ENCODE data around the gene ADARB1.

The ADARB1 gene

DNA sequence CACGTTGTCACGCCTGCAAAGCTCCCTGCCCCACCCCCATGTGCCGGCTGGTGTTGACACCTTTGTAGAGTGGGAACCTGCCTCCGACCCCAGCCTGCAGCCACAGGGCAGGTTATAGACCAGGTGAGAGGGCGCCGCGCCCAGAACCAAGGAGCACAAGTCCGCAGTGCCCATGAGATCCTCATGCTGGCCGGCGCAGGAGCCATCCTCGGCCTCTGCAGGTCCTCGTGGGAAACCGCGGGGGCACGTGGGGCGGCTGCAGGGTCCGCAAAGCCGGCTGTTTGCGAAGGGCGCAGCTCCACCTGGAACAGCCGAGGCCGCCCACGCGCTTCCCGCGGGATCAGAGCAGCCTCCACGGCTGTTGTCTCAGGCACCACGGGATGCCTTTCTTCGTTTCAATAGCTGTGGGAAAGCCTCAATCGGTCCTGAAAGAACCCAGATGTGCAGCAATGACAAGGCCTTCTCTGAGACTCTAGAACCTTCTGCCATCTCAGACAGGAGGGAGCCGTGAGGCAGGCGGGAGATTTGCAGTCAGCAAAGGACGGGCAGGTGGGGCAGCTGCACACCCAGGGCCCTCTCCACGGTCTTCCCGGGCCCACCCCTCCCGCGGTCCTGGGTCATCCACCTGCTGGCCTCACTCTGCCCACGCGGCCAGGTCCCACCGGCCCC lies 183.4 kb downstream of the ADARB1 start:
- no peak overlapping the region for H3K27ac ChIP-seq (ENCODE audit: insufficient read depth, low read length, poor library complexity, severe bottlenecking)
- no peaks in the 10 kb centered on the region for H3K36me3 ChIP-seq (ENCODE audit: control insufficient read depth, insufficient read depth, low read length)
- H3K4me3 ChIP-seq (ENCODE audit: insufficient read depth, low read depth, low read length, poor library complexity, severe bottlenecking): no peak overlapping the region

GRCh38 chr21:45258466-45258865 lies 184.1 kb downstream of the ADARB1 start:
- no peaks in the 10 kb centered on the region for H3K27me3 ChIP-seq (replicated peaks; ENCODE audit: control insufficient read depth, insufficient read depth, low read length, poor library complexity, severe bottlenecking)
- H3K4me3 ChIP-seq (ENCODE audit: insufficient read depth, low read depth, low read length, poor library complexity, severe bottlenecking): no peak overlapping the region
- H3K36me3 ChIP-seq (ENCODE audit: control insufficient read depth, insufficient read depth, low read length): peaks cover 4% of the 10 kb centered on the region
- DNase-seq: no peak
- no peak overlapping the region for H3K27ac ChIP-seq (ENCODE audit: insufficient read depth, low read length, poor library complexity, severe bottlenecking)
- H3K9me3 ChIP-seq (ENCODE audit: control insufficient read depth, low read length): no peaks in the 10 kb centered on the region
- peaks cover 14% of the 10 kb centered on the region for H3K4me1 ChIP-seq (ENCODE audit: control insufficient read depth, insufficient read depth, low read length, poor library complexity, severe bottlenecking)

More for the DNA sequence above, 183.4 kb downstream of the ADARB1 start:
- H3K4me1 ChIP-seq (ENCODE audit: control insufficient read depth, insufficient read depth, low read length, poor library complexity, severe bottlenecking): peaks cover 14% of the 10 kb centered on the region
- no peaks in the 10 kb centered on the region for H3K9me3 ChIP-seq (ENCODE audit: control insufficient read depth, low read length)
- H3K27me3 ChIP-seq (replicated peaks; ENCODE audit: control insufficient read depth, insufficient read depth, low read length, poor library complexity, severe bottlenecking): no peaks in the 10 kb centered on the region
- no peak for DNase-seq

DNA sequence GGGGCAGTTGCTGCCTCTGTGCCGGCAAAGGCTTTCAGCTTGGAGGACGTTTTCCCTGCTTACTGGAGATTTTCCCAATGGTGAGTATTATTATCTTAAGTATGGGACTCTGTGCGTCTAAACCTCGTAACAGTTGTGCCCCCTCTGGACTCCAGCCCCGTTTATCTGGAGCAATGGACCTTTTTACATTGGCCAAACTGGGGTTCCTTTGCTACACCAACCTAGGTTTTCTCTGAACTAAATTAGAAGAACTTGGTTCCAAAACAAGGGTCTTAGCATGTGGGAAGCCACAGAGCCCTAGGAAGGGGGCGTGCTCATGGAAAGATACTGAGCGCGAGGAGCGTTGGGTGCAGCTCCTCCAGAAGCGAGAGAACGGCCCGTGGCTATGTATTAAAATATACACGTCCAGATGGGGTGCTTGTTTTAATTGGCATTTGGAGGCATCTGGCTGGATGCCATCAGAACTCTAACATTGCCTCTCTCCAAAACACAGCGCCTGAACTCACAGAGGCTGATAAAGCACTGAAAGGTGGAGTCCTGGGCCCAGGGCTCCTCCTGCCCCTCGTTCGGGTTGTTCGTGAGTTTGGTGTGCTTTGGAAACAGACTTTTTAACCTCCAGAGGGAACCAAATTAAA lies 184.9 kb downstream of the ADARB1 start:
- DNase-seq: no peak
- H3K36me3 ChIP-seq (ENCODE audit: control insufficient read depth, insufficient read depth, low read length): peaks cover 13% of the 10 kb centered on the region

DNA sequence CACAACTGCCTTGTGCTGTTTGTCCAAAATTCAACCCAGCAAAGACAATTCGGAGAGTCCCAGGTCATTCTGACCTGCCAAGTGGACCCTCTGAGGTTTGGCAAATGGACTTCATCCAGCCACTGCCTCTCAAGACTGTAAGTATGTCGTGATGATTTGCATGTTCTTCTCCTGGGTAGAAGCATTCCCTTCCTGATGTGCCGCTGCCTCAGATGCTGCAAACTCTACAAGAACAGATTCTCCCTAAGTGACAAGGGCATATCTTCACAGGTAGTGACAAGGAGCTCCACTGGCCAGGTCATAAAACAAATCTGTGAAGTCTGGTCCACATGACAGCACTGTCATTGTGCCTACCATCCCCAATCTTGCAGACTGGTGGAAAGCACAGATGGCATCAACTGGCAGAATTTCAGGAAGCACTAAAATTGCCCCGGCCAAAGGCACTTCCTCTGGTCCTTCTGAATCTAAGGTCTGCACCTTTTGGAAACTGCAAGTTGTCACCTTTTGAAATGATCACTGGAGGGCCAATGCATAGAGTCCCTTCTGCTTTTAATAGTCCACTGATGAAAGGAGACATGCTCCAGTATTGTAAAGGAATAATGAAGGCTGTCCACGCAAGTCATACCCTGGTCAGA lies 185.9 kb downstream of the ADARB1 start:
- Histone ChIP-seq H3K9me3 (ENCODE audit: control insufficient read depth, low read length) (no peaks in the 10 kb centered on the region), H3K4me3 (ENCODE audit: insufficient read depth, low read depth, low read length, poor library complexity, severe bottlenecking) (no peak overlapping the region), H3K4me1 (ENCODE audit: control insufficient read depth, insufficient read depth, low read length, poor library complexity, severe bottlenecking) (peaks cover 14% of the 10 kb centered on the region), H3K36me3 (ENCODE audit: control insufficient read depth, insufficient read depth, low read length) (peaks cover 22% of the 10 kb centered on the region), H3K27me3 (replicated peaks; ENCODE audit: control insufficient read depth, insufficient read depth, low read length, poor library complexity, severe bottlenecking) (no peaks in the 10 kb centered on the region), H3K27ac (ENCODE audit: insufficient read depth, low read length, poor library complexity, severe bottlenecking) (no peak overlapping the region)
- DNase-seq: no peak

More for the DNA sequence above, 184.9 kb downstream of the ADARB1 start:
- Histone ChIP-seq H3K9me3 (ENCODE audit: control insufficient read depth, low read length) (no peaks in the 10 kb centered on the region), H3K4me3 (ENCODE audit: insufficient read depth, low read depth, low read length, poor library complexity, severe bottlenecking) (no peak overlapping the region), H3K27me3 (replicated peaks; ENCODE audit: control insufficient read depth, insufficient read depth, low read length, poor library complexity, severe bottlenecking) (no peaks in the 10 kb centered on the region), H3K27ac (ENCODE audit: insufficient read depth, low read length, poor library complexity, severe bottlenecking) (no peak overlapping the region), H3K4me1 (ENCODE audit: control insufficient read depth, insufficient read depth, low read length, poor library complexity, severe bottlenecking) (peaks cover 14% of the 10 kb centered on the region)

DNA sequence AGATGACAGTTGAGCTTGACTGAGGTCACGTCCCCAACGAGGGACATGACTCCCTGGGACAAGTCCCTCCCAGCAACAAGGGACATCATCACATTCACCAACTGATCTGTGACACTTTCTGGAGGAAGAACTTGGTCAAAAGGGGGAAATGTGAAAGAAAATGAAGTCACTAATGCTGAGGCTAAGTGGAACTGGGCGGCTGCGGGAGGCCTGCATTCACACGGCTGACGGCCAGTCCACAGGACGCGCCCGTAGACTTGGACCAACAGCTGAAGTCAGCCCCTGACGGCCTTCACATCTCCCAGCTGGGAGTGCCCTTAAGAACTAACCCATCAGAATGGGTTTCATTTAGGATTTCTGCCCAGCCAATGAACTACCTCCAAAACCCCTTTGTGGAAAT lies 186.7 kb downstream of the ADARB1 start:
- Histone ChIP-seq H3K27me3 (replicated peaks; ENCODE audit: control insufficient read depth, insufficient read depth, low read length, poor library complexity, severe bottlenecking) (no peaks in the 10 kb centered on the region), H3K4me1 (ENCODE audit: control insufficient read depth, insufficient read depth, low read length, poor library complexity, severe bottlenecking) (peaks cover 14% of the 10 kb centered on the region), H3K27ac (ENCODE audit: insufficient read depth, low read length, poor library complexity, severe bottlenecking) (no peak overlapping the region), H3K36me3 (ENCODE audit: control insufficient read depth, insufficient read depth, low read length) (peaks cover 29% of the 10 kb centered on the region), H3K4me3 (ENCODE audit: insufficient read depth, low read depth, low read length, poor library complexity, severe bottlenecking) (no peak overlapping the region), H3K9me3 (ENCODE audit: control insufficient read depth, low read length) (no peaks in the 10 kb centered on the region)
- no peak for DNase-seq

DNA sequence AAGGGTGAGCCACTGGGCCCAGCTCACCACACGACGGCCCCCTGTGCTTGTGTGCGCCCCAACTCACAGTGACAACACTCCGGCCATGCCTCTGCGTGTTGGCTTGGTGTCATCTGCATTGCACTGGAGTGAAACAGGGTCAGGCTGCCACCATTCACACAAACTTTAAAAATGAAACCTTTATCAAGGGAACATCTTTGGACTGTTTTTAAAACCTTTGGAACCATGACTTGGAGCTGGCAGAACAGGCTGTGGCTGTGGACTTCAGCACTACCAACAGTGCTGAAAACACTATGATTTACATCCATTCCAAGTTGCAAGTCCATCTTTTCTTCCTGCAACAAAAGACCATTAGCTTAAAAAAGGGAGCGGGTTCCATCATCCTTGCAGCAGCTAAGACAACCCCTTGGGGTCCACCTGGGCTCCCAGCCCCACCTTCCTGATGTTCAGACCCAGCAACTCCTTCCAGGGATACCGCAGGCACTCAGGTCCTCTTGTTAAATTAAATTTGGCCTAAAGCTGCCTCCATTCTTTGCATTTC lies 187.7 kb downstream of the ADARB1 start:
- peaks cover 6% of the 10 kb centered on the region for H3K4me1 ChIP-seq (ENCODE audit: control insufficient read depth, insufficient read depth, low read length, poor library complexity, severe bottlenecking)
- H3K36me3 ChIP-seq (ENCODE audit: control insufficient read depth, insufficient read depth, low read length): peaks cover 32% of the 10 kb centered on the region
- H3K27ac ChIP-seq (ENCODE audit: insufficient read depth, low read length, poor library complexity, severe bottlenecking): no peak overlapping the region
- no peaks in the 10 kb centered on the region for H3K27me3 ChIP-seq (replicated peaks; ENCODE audit: control insufficient read depth, insufficient read depth, low read length, poor library complexity, severe bottlenecking)
- DNase-seq: no peak
- no peaks in the 10 kb centered on the region for H3K9me3 ChIP-seq (ENCODE audit: control insufficient read depth, low read length)
- H3K4me3 ChIP-seq (ENCODE audit: insufficient read depth, low read depth, low read length, poor library complexity, severe bottlenecking): no peak overlapping the region

DNA sequence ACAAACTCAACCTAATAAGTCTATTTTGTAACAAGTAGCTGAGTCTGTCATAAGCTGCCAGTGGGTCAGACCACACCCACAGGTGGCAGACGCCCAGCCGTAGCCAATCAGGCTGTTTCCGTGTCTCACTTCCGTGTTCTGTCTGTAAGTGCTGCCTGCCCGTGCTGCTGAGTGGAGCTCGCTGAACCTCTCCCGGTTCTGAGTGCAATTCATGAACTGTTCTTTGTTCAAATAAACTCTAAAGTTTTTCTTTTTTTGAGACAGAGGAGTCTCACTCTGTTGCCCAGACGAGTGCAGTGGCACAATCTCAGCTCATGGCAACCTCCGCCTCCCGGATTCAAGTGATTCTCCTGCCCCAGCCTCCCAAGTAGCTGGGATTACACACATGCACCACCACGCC lies 188.2 kb downstream of the ADARB1 start:
- H3K27ac ChIP-seq (ENCODE audit: insufficient read depth, low read length, poor library complexity, severe bottlenecking): no peak overlapping the region
- peaks cover 6% of the 10 kb centered on the region for H3K4me1 ChIP-seq (ENCODE audit: control insufficient read depth, insufficient read depth, low read length, poor library complexity, severe bottlenecking)
- no peaks in the 10 kb centered on the region for H3K27me3 ChIP-seq (replicated peaks; ENCODE audit: control insufficient read depth, insufficient read depth, low read length, poor library complexity, severe bottlenecking)
- peaks cover 37% of the 10 kb centered on the region for H3K36me3 ChIP-seq (ENCODE audit: control insufficient read depth, insufficient read depth, low read length)
- no peak for DNase-seq
- no peaks in the 10 kb centered on the region for H3K9me3 ChIP-seq (ENCODE audit: control insufficient read depth, low read length)
- no peak overlapping the region for H3K4me3 ChIP-seq (ENCODE audit: insufficient read depth, low read depth, low read length, poor library complexity, severe bottlenecking)

DNA sequence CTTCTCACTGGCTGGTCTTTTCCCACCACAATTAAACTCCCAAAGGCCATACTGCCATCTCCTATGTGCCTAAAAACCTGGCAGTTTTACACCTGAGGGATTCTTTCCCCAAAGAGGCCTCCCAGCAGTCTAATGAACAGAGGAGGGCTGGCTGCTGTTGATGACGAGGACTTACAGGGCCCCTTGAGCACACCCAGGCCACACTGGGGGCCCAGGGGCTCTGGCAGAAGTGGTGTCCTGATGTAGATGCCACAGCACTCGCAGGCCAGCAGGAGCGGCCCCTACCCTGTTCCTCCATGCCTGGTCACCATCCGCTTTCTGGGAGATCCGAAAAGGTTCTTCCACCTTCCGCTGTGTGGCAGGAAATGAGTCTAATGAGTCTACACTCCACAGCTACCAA lies 189.2 kb downstream of the ADARB1 start:
- DNase-seq: no peak
- Histone ChIP-seq H3K4me3 (ENCODE audit: insufficient read depth, low read depth, low read length, poor library complexity, severe bottlenecking) (no peak overlapping the region), H3K4me1 (ENCODE audit: control insufficient read depth, insufficient read depth, low read length, poor library complexity, severe bottlenecking) (peaks cover 6% of the 10 kb centered on the region), H3K36me3 (ENCODE audit: control insufficient read depth, insufficient read depth, low read length) (peaks cover 38% of the 10 kb centered on the region), H3K27me3 (replicated peaks; ENCODE audit: control insufficient read depth, insufficient read depth, low read length, poor library complexity, severe bottlenecking) (no peaks in the 10 kb centered on the region), H3K9me3 (ENCODE audit: control insufficient read depth, low read length) (no peaks in the 10 kb centered on the region), H3K27ac (ENCODE audit: insufficient read depth, low read length, poor library complexity, severe bottlenecking) (no peak overlapping the region)

DNA sequence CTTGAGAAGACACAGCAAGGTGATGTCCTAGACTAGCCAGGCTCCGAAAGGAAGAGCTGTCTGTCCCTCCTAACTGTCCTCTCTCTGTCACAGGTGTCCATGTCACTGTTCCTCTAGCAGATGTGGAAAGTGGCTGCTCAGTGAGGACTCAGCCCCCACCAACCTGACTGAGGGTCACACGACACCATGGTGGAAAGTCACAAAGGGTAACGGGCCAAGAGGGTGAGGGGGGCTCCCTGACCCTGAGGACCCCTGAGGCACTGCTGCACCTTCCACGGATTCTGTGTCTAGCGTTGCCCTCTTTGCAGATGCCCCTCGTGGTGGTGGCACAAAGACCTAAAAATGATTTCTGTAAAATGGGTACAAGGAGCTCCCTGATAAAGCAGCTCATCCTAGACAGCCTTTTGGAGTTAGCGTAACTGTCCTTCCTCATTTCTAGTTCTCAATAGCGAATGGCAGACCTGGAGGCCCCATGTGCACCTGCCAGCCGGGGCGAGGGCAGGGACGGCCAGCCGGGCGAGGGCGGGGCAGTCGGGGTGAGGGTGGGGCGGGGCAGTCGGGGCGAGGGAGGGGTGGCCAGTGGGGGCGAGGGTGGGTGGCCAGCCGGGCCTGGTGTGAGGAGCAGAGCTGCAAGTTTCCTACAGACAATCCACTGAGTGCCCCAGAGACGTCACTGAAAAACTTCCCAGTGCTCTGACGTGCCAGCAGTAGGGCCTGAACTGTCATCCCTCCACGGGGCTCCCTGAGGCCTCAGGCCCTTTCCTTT lies 189.9 kb downstream of the ADARB1 start:
- Histone ChIP-seq H3K9me3 (ENCODE audit: control insufficient read depth, low read length) (no peaks in the 10 kb centered on the region), H3K27me3 (replicated peaks; ENCODE audit: control insufficient read depth, insufficient read depth, low read length, poor library complexity, severe bottlenecking) (no peaks in the 10 kb centered on the region), H3K4me1 (ENCODE audit: control insufficient read depth, insufficient read depth, low read length, poor library complexity, severe bottlenecking) (peaks cover 6% of the 10 kb centered on the region), H3K27ac (ENCODE audit: insufficient read depth, low read length, poor library complexity, severe bottlenecking) (no peak overlapping the region), H3K36me3 (ENCODE audit: control insufficient read depth, insufficient read depth, low read length) (peaks cover 38% of the 10 kb centered on the region), H3K4me3 (ENCODE audit: insufficient read depth, low read depth, low read length, poor library complexity, severe bottlenecking) (no peak overlapping the region)
- no peak for DNase-seq
